Amygdala (tissue), 56 donors: ENCODE data around the gene MYT1.
"Not testable (repeated sequence)": the region's sequence is repeated elsewhere in the genome, so short reads cannot be mapped to it uniquely, and the experiment has no call there.

ENCODE experiments used
- DNase-seq, 56 donors: peaks; one replicate each; lab custom pipeline; 2025; lab: John Stamatoyannopoulos, UW

The MYT1 gene

DNA sequence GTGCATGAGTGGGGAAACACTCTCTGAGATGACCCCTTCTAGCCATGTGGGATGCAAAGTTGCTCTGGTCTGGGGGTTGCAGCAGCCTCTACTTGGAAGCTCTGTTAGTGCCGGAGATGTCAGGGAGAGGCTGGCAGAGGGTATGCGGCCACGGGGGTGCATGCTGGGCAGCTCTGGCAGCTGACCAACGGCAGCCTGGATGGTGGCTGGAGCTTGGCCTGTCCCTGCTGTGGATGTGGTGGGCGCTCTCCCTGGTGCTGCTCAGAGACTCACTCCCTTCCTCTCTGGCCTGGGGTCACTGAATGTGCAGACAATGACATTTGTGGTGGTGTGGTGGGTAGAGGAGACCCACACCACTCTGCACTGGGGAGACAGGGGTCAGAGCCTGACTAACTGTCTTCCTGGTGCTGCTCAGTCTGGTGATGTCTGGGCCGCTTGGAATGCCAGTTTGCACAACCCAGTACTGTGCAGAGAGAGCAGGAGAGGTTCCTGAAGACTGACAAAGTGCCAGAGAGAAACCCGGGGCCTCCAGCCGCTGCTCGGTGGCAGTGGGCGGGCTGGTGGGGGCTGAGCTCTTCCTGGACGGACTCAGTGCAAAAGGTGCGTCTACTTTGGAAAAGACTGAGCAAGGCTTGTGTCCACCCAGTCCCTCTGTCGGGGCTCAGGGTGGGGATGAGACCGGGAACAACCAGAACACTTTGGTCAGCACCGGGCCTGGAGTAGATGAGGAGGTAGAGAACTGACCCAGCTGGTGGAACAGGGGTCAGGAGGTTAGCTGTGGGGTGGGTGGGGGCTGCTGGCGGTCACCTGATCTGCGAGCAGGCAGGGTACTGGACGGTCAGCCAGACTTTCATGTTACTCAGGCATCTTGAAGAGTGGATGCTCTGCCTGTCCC is 2.7 kb downstream of the MYT1 start:
- DNase-seq: no peak

DNA sequence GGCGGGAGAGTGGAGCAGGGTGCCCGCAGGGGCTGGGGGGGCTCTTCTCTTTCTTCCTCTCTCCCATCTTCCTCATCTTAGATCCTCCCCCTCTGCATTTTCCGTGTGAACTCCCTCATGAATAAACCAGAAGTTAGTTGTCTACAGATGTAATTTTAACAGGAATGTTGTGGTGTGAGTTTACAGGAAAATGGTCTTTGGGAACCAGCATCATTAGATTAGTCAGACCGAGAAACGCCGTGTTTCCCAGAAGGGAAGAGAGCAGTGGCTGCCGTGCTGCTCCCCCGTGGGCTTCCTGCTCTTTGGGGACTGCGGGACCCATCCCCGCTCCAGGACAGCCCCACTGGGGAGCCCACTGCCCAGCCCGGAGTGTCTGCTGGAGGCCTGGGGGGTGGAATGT is 3.4 kb downstream of the MYT1 start:
- no peak for DNase-seq

DNA sequence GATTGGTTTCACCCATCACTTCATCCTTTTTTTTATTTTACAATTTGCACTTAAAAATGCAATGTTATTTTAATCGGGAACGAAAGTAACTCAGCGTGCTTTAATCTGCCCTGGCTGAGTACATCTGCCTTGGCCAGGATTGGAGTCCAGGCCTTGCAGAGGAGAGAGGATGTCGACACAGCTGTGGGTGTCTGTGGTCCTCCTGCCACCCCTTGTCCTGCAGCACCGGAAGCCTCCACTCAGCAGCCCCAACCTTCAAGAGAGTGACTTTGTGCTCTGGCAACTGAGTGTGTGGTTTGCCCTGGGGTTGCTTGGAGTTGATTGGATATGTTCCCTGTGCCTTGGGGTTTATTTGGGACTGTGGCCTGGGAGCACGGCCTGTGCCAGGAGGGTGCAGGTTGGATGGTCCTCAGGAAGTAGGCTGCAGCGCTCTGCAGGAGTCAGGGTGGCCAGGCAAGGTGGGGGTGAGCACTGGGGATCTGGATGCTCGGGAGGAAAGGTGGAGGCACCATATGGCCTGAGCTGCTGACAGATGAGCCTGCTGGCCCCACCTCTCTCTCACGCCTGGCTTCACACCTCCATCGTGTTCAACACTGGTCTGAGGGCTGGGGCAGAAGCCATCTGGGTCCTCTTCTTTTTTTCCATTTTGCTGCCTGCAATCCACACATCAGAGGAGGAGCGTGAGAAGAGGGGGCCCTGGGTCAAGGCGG is 4.3 kb downstream of the MYT1 start:
- no peak for DNase-seq

GRCh38 chr20:64169091-64169560 is 4.9 kb downstream of the MYT1 start:
- DNase-seq: no peak

GRCh38 chr20:64171211-64171610 is 7.0 kb downstream of the MYT1 start:
- no peak for DNase-seq

DNA sequence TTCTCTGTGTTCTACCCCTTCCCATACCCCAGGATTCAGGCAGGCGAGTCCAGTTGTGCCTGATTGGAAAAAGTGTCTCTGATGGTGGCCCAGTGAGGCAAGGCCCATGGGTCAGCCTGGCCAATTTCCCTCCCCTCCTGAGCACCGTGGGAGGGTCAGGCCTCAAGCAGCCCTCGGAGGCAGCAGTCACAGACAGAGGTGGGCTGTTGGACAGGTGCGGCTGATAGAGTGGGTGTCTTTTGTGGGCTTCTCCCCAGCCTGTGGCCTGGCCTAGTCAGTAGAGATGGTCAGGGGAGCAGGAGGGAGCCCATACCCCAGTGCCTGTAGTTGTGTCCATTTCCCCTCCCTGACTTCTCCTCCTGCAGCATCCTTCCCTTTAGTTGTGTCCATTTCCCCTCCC is 8.9 kb downstream of the MYT1 start:
- DNase-seq: no peak

- peak in 47 of 56 donors; percentile 4 to 81 (median 45) for DNase-seq
Measured at GRCh38 chr20:64176551-64176950, 12.3 kb downstream of the MYT1 start.

DNA sequence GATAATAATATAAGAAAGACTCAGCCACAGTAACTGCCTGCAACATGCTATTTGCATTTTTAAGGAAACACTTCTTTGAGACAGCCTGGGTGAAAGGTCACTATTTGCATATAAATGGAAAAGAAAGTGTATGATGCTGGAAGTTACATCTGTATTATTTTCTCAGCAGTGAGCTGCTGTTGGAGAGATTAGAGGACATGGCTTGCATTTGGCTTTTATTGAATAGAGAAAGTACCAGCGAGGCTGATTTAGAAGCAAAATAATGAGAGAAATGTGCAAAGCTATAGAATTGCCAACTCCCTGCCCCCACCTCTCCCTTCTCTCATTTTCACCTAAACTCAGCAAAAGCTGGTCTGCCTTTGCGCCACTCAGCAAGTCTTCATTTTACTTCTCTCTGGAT is 12.7 kb downstream of the MYT1 start:
- DNase-seq: no peak

DNA sequence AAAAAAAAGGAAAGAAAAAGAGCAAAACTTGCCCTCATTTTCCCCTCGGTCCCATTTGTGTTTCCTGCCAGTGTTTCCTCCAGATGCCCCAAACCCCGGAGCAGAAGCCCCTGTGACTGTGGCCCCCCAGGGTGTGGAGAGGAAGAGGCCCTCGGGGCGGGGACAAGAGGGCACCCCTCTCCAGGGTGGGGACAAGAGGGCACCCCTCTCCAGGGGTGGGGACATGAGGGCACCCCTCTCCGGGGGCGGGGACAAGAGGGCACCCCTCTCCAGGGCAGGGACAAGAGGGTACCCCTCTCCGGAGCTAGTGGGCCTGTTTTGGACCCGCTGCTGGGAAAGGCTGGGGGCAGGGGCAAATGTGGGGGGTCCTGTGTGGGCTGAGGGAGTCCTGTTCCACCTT is 13.1 kb downstream of the MYT1 start:
- DNase-seq: no peak

DNA sequence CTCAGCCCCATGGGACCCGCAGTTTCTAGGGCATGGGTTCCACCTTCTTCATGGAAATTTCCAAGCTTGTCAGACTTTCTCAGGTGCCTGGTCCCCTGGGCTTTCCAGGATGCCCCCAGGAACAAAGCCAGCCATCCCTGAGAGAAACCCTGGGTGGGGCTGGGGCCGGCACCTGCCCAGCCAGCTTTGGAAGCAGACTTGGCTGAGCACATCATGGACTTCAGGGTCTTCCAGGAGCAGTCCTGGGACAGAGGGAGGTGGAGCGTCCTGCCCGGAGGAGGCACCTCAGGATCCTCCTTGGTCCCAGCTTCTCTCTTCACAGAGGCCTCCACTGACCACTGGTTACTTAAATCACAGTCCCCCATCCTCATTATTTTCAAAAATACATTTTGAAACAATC is 13.5 kb downstream of the MYT1 start:
- no peak for DNase-seq

- DNase-seq: not testable (repeated sequence)
Measured at GRCh38 chr20:64178925-64179324, 14.7 kb downstream of the MYT1 start.

- DNase-seq: no peak
Measured at GRCh38 chr20:64179805-64180204, 15.6 kb downstream of the MYT1 start.

GRCh38 chr20:64180673-64181072 is 16.4 kb downstream of the MYT1 start:
- DNase-seq: no peak

DNA sequence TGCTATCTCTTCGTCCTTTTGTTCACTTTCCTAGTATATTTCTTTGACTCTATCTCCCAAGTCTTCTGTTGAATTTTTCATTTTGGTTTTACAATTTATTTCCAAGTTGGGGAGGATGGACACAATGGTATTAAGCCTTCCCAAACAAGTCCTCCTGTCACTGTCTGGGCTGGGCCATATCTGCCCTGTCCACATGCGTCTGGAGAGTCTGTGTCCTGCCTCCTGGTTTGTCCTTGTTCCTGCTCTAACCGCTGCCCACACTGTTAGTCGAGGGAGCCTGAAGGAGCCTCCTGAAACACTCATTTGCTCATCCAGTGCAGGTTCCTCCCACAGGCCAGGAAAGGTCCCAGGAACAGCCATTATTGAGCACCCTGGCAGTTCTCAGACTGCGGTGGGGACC is 17.1 kb downstream of the MYT1 start:
- DNase-seq: no peak

DNA sequence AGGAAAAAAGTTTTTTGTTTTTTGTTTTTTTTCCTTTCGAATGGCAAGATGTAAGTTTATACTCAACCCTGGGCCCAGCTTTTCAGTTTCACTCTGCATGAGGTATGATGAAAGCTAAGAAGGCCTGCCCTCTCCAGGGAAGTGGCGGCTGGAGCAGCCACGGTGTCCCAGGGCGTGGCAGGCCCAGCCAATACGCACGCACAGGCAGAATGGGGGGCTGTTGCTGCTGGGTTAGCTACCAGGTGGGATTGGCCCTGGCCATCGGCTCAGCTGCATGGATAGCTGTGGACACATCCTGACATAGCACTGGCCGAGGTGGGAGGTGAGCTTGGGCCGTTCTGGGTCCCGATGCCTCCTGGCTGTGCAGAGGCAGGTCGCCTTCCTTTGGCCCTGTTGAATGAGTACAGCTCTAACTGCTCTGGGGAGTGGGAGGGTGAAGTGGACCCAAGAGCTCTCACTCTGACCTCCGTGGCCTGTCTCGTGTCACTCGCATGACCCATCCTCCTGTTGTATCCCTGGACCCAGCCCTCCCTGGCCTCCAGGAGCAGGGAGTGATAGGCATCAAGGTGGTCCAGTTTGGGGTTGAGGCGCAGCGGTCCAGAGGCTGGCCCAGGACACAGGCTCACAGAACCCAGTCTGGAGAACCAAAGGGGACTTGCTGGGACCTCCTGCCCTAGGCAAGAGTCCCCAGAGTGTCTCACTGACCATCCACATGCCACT is 18.1 kb downstream of the MYT1 start:
- DNase-seq: no peak

DNA sequence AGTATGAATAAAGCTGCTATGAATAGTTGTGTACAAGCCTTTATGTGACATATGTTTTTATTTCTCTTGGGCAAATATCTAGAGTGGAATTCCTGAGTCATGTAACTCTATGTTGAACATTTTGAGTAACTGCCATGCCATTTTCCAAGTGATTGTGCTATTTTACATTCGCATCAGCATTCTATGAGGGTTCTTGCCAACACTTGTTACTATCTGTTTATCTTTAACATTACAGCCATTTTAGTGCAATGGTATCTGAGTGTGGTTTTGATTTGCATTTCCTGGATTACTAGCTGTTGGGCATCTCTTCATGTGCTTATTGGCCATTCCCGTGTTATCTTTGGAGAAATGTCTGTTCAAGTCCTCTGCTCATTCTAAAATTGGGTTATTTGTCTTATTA is 19.1 kb downstream of the MYT1 start:
- no peak for DNase-seq

GRCh38 chr20:64184795-64185194 is 20.5 kb downstream of the MYT1 start:
- no peak for DNase-seq

DNA sequence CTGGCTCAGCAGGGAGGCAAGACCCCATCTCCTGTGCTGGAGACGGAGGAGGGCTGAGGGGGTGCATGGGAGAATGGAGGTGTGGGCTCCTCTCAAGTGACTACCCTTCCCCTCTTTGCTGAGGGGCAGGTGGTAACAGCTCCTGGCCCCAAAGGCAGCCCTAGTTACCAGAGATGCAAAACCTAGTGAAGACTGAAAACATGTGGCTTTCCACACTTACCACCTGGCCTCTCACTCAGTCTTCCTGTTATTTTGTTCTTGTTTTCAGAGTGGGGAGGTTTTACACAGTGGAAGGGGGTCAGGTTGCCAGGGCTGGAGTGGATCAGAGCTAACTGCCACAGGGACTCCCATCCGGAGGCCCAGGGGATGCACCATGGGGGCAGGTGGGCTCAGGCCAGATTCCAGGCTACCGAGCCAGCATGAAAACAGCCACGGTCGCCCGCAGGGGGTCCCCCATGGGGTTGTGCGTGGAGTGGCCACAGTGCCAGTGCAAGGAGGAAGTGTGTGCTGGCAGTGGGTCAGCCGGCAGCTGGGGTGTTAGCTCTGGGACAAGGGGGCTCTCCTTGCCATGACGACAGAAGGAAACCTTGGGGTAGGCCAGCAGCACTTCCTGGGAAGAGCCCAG is 21.1 kb downstream of the MYT1 start:
- DNase-seq: no peak

DNA sequence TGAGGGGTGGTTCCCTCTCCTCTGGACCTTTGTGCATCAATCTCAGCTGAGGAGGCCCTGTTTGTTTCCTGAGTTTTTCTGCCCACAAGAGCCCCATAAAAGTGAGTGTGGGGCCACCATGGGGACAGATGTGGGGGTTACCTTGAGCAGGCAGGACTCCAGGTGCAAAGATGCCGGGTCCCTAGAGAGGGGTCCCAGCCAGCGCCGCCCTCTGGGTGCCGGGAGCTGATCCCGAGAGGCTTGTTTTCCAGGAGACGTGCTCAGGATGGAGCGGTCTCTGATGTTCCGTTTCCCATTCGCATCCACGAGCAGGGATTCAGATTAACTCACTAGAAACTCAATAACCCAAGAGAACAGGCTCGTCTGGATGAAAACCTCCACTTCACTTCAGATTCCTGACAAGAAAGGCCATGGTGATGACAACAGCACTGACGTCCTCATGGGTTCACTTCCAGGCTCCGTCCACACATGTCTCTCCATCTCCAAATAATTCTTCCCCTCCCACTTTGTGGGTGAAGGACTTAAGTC is 21.9 kb downstream of the MYT1 start:
- DNase-seq: no peak

DNA sequence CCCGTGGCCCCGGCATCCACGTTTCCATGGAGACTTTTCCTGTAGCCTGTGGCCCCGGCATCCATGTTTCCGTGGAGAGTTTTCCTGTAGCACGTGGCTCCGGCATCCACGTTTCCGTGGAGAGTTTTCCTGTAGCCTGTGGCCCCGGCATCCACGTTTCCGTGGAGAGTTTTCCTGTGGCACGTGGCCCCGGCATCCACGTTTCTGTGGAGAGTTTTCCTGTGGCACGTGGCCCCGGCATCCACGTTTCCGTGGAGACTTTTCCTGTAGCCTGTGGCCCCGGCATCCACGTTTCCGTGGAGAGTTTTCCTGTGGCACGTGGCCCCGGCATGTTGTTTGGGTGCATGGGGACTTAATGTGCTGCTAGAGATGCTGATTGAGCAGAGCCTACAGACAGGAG is 23.0 kb downstream of the MYT1 start:
- not testable (repeated sequence) for DNase-seq
